ENCODE measurements around the gene ADAMTS17. TPM values are rescaled to one million over a fixed set of nuclear protein-coding genes. Genes with fewer than 3 reads are reported as not detected.

Gene ADAMTS17
- total RNA-seq, 4 donors from 2014 or later: 6.0 to 17.6 (median 8.2) TPM

- TF ChIP-seq EP300 (IDR thresholded peaks at IDR 0.05; ENCODE audit: low read depth) (no peak), POLR2AphosphoS5 (IDR thresholded peaks at IDR 0.05) (no peak), CTCF (IDR thresholded peaks at IDR 0.05) (no peak), POLR2A (IDR thresholded peaks at IDR 0.05) (no peak)
- no peak overlapping the region for H3K27ac ChIP-seq
- DNase-seq: no peak
- no peaks in the 10 kb centered on the region for H3K36me3 ChIP-seq
- H3K9me3 ChIP-seq: no peaks in the 10 kb centered on the region
- in situ Hi-C loops (cut with MboI; ENCODE audit: low pct_ligation_motif_present in 1 of 4, low pct_unique_long_range_greater_than_20kb in 1 of 4, low sequenced_read_pairs in 3 of 4) (no loop called here), intact Hi-C loops (cut with DNase I; ENCODE audit: low total_unique reads) (no loop called here)
- H3K4me3 ChIP-seq: no peak overlapping the region
- H3K4me1 ChIP-seq: no peaks in the 10 kb centered on the region
- no peaks in the 10 kb centered on the region for H3K27me3 ChIP-seq
- 76 to 87% methylated on average over 3 to 7 of the region's 7 CpGs for WGBS, 2 donors (ENCODE audit: low coverage in 1 of 2)
Observed at GRCh38 chr15:100054539-100054938, 287.2 kb downstream of the ADAMTS17 start.

GRCh38 chr15:100053474-100054121 lies 288.2 kb downstream of the ADAMTS17 start:
- Histone ChIP-seq H3K27me3 (no peaks in the 10 kb centered on the region), H3K9me3 (no peaks in the 10 kb centered on the region), H3K27ac (no peak overlapping the region), H3K4me1 (no peaks in the 10 kb centered on the region), H3K36me3 (no peaks in the 10 kb centered on the region), H3K4me3 (no peak overlapping the region)
- in situ Hi-C loops (cut with MboI; ENCODE audit: low pct_ligation_motif_present in 1 of 4, low pct_unique_long_range_greater_than_20kb in 1 of 4, low sequenced_read_pairs in 3 of 4): no loop called here
- no peak for DNase-seq
- intact Hi-C loops (cut with DNase I; ENCODE audit: low total_unique reads): no loop called here
- no peak for TF ChIP-seq POLR2AphosphoS5 (IDR thresholded peaks at IDR 0.05)
- TF ChIP-seq CTCF (IDR thresholded peaks at IDR 0.05): no peak
- TF ChIP-seq POLR2A (IDR thresholded peaks at IDR 0.05): no peak
- TF ChIP-seq EP300 (IDR thresholded peaks at IDR 0.05; ENCODE audit: low read depth): no peak
- WGBS, 2 donors (ENCODE audit: low coverage in 1 of 2): 65 to 69% methylated on average over 4 to 11 of the region's 11 CpGs

GRCh38 chr15:100052716-100053473 lies 288.9 kb downstream of the ADAMTS17 start:
- no peak overlapping the region for H3K27ac ChIP-seq
- TF ChIP-seq POLR2A (IDR thresholded peaks at IDR 0.05) (no peak), CTCF (IDR thresholded peaks at IDR 0.05) (no peak), POLR2AphosphoS5 (IDR thresholded peaks at IDR 0.05) (no peak), EP300 (IDR thresholded peaks at IDR 0.05; ENCODE audit: low read depth) (no peak)
- no peak for DNase-seq
- intact Hi-C loops (cut with DNase I; ENCODE audit: low total_unique reads) (no loop called here), in situ Hi-C loops (cut with MboI; ENCODE audit: low pct_ligation_motif_present in 1 of 4, low pct_unique_long_range_greater_than_20kb in 1 of 4, low sequenced_read_pairs in 3 of 4) (no loop called here)
- no peaks in the 10 kb centered on the region for H3K36me3 ChIP-seq
- 73 to 85% methylated on average over 3 to 19 of the region's 19 CpGs for WGBS, 2 donors (ENCODE audit: low coverage in 1 of 2)
- H3K4me3 ChIP-seq: no peak overlapping the region
- H3K27me3 ChIP-seq: no peaks in the 10 kb centered on the region
- no peaks in the 10 kb centered on the region for H3K9me3 ChIP-seq
- H3K4me1 ChIP-seq: no peaks in the 10 kb centered on the region

- WGBS, 2 donors (ENCODE audit: low coverage in 1 of 2): 86 to 95% methylated on average over 11 to 19 of the region's 19 CpGs
Observed at GRCh38 chr15:100050877-100051786, 290.6 kb downstream of the ADAMTS17 start.

More at GRCh38 chr15:100050877-100051786, 290.6 kb downstream of the ADAMTS17 start:
- in situ Hi-C loops (cut with MboI; ENCODE audit: low pct_ligation_motif_present in 1 of 4, low pct_unique_long_range_greater_than_20kb in 1 of 4, low sequenced_read_pairs in 3 of 4): no loop called here
- H3K4me1 ChIP-seq: no peaks in the 10 kb centered on the region
- H3K27me3 ChIP-seq: no peaks in the 10 kb centered on the region
- no peak overlapping the region for H3K27ac ChIP-seq
- intact Hi-C loops (cut with DNase I; ENCODE audit: low total_unique reads): no loop called here
- no peaks in the 10 kb centered on the region for H3K36me3 ChIP-seq
- no peak for DNase-seq
- no peak overlapping the region for H3K4me3 ChIP-seq
- no peaks in the 10 kb centered on the region for H3K9me3 ChIP-seq
- TF ChIP-seq POLR2AphosphoS5 (IDR thresholded peaks at IDR 0.05): no peak
- TF ChIP-seq EP300 (IDR thresholded peaks at IDR 0.05; ENCODE audit: low read depth): no peak
- no peak for TF ChIP-seq CTCF (IDR thresholded peaks at IDR 0.05)
- TF ChIP-seq POLR2A (IDR thresholded peaks at IDR 0.05): no peak
